GM23338 (cell line): ENCODE data around the gene MOGAT1. TPM values are rescaled to one million over a fixed set of nuclear protein-coding genes. Genes with fewer than 3 reads are reported as not detected.
A peak's percentile ranks its signal among the peaks of the same experiment; 100 is the strongest.

Experiments
- ATAC-seq: fragments of 200-7000 bp; cut with Tn5 transposase; 3 replicates; pipeline ENCODE4 v1.9.1; 2020
- DNase-seq: peaks from one replicate; pipeline ENCODE4 v3.0.0-alpha.2; 2015; ENCODE audit warnings: low spot score
- H2AFZ ChIP-seq: fragments of 200-600 bp; sonication (generic); 2 replicates; pipeline ENCODE4 v1.8.0; 2016; ENCODE audit warnings: antibody characterized with exemption, mild to moderate bottlenecking, moderate library complexity
- H3F3A ChIP-seq: fragments of 200-600 bp; sonication (generic); replicated peaks from 2 replicates; pipeline ENCODE4 v1.8.0; 2017; ENCODE audit warnings: antibody characterized with exemption, mixed run types, low read depth
- H3K27ac ChIP-seq: fragments of 200-600 bp; sonication (generic); 2 replicates; pipeline ENCODE4 v1.6.1; 2016; ENCODE audit warnings: low read depth
- H3K27me3 ChIP-seq: fragments of 200-600 bp; sonication (generic); 2 replicates; pipeline ENCODE4 v1.8.0; 2016; ENCODE audit warnings: mild to moderate bottlenecking, mixed run types, moderate library complexity; ENCODE audit not compliant: insufficient read depth
- H3K36me3 ChIP-seq: fragments of 200-600 bp; sonication (generic); 2 replicates; pipeline ENCODE4 v1.8.0; 2016; ENCODE audit warnings: mild to moderate bottlenecking; ENCODE audit not compliant: insufficient read depth
- H3K4me1 ChIP-seq: fragments of 200-600 bp; sonication (generic); 2 replicates; pipeline ENCODE4 v1.8.0; 2016; ENCODE audit warnings: mild to moderate bottlenecking, moderate library complexity; ENCODE audit not compliant: insufficient read depth
- H3K4me2 ChIP-seq: fragments of 200-600 bp; sonication (generic); 2 replicates; pipeline ENCODE4 v1.7.1; 2017; ENCODE audit warnings: mixed run types
- H3K4me3 ChIP-seq: fragments of 200-600 bp; sonication (generic); 2 replicates; pipeline ENCODE4 v1.6.1; 2016; ENCODE audit warnings: mixed run types
- H3K79me2 ChIP-seq: fragments of 200-600 bp; sonication (generic); replicated peaks from 2 replicates; pipeline ENCODE4 v1.8.0; 2017; ENCODE audit warnings: mild to moderate bottlenecking; ENCODE audit not compliant: insufficient read depth
- H3K9me2 ChIP-seq: fragments of 200-600 bp; sonication (generic); 2 replicates; pipeline ENCODE4 v1.8.0; 2017; ENCODE audit not compliant: insufficient read depth
- H4K20me1 ChIP-seq: fragments of 200-600 bp; sonication (generic); replicated peaks from 2 replicates; pipeline ENCODE4 v1.8.0; 2017; ENCODE audit warnings: mild to moderate bottlenecking; ENCODE audit not compliant: insufficient read depth
- H3K27ac Mint-ChIP-seq: 2 replicates; pipeline ENCODE4 v1.8.0; 2020; ENCODE audit warnings: inconsistent platforms, mild to moderate bottlenecking, moderate library complexity, mixed read lengths
- H3K27me3 Mint-ChIP-seq: 3 replicates; pipeline ENCODE4 v1.8.0; 2022; ENCODE audit warnings: low read depth, mild to moderate bottlenecking, moderate library complexity, mixed read lengths, inconsistent platforms; ENCODE audit not compliant: insufficient read depth, poor library complexity
- H3K36me3 Mint-ChIP-seq: 3 replicates; pipeline ENCODE4 v1.8.0; 2021; ENCODE audit warnings: low read depth, mild to moderate bottlenecking, inconsistent platforms, moderate library complexity, mixed read lengths
- H3K4me1 Mint-ChIP-seq: 3 replicates; pipeline ENCODE4 v1.8.0; 2020; ENCODE audit warnings: mild to moderate bottlenecking, inconsistent platforms, mixed read lengths
- H3K4me3 Mint-ChIP-seq: 3 replicates; pipeline ENCODE4 v1.8.0; 2021; ENCODE audit warnings: moderate library complexity, mild to moderate bottlenecking, inconsistent platforms, mixed read lengths
- H3K9me3 Mint-ChIP-seq: 3 replicates; pipeline ENCODE4 v1.8.0; 2020; ENCODE audit warnings: moderate library complexity, mild to moderate bottlenecking, inconsistent platforms, mixed read lengths
- CTCF ChIP-seq, 2 experiments: fragments of 200-600 bp in 1 of 2; sonication (generic) in 1 of 2; conservative IDR thresholded peaks; 2 replicates each; pipeline versions ENCODE4 v1.5.1 to v1.6.1; 2016 to 2017; ENCODE audit warnings: antibody characterized with exemption in 2 of 2, low read depth in 2 of 2, mild to moderate bottlenecking in 2 of 2, moderate library complexity in 1 of 2
- ETS1 ChIP-seq: IDR thresholded peaks from 2 replicates; pipeline ENCODE4 v1.6.1; 2016; ENCODE audit warnings: antibody characterized with exemption
- EZH2 ChIP-seq: fragments of 200-600 bp; sonication (generic); IDR thresholded peaks from one replicate; pipeline ENCODE4 v1.8.0; 2017; ENCODE audit warnings: antibody characterized with exemption, mild to moderate bottlenecking, low read depth; ENCODE audit not compliant: unreplicated experiment
- EZH2phosphoT487 ChIP-seq: fragments of 200-600 bp; sonication (generic); IDR thresholded peaks from one replicate; pipeline ENCODE4 v1.8.1; 2018; ENCODE audit warnings: antibody characterized with exemption; ENCODE audit not compliant: unreplicated experiment
- NANOG ChIP-seq: IDR thresholded peaks from 2 replicates; pipeline ENCODE4 v1.6.1; 2016; ENCODE audit warnings: antibody characterized with exemption, borderline replicate concordance
- POLR2AphosphoS5 ChIP-seq: IDR thresholded peaks from 2 replicates; pipeline ENCODE4 v1.6.1; 2016; ENCODE audit warnings: antibody characterized with exemption, low read depth
- ZNF114 ChIP-seq: fragments of 250-450 bp; sonication (Bioruptor Pico); IDR thresholded peaks from 2 replicates; pipeline ENCODE4 v1.5.0; 2020; ENCODE audit warnings: mild to moderate bottlenecking, moderate library complexity
- ZNF462 ChIP-seq: fragments of 250-450 bp; sonication (Bioruptor Pico); IDR thresholded peaks from 2 replicates; pipeline ENCODE4 v1.5.0; 2020; ENCODE audit warnings: mild to moderate bottlenecking, moderate library complexity
- long read RNA-seq: library from polyadenylated mRNA; unstranded; transcript quantifications from one replicate; pipeline ENCODE4 v2.0.0, GENCODE V29; 2020; ENCODE audit not compliant: unreplicated experiment
- polyA plus RNA-seq: library from polyadenylated mRNA; unstranded; fragments of >200 nt; fragmentation: Nextera tagmentation; extraction: Ambion mirVana; gene quantifications from 2 replicates; pipeline ENCODE4 v1.2.1, GENCODE V29; 2016
- total RNA-seq: library from RNA; depleted of rRNA; stranded (reverse); fragments of >200 nt; shearing (Covaris generic); gene quantifications from 2 replicates; pipeline ENCODE4 v1.2.3, GENCODE V29; 2014; rRNA removed

The MOGAT1 gene
- 0.89 and 0.94 TPM in 2 replicates for total RNA-seq
- polyA plus RNA-seq = 0.63 and 0.86 TPM in 2 replicates
- long read RNA-seq = 0 reads

GRCh38 chr2:222671259-222672067 is at the start of gene MOGAT1:
Gene MOGAT1, plus strand, starts transcription at chr2:222671658. Its CDS starts 128 bp downstream, at chr2:222671786.
- ATAC-seq (peak; percentile 97), DNase-seq (peak; percentile 91)
- H3K4me3 ChIP-seq = peak within 1 kb of the TSS; percentile 76
- Mint-ChIP-seq H3K4me1 (peaks cover 5% of the 10 kb centered on the region), H3K27me3 (peaks cover 22% of the 10 kb centered on the region), H3K4me3 (peak within 1 kb of the TSS; percentile 77), H3K36me3 (no peaks in the 10 kb centered on the region), H3K9me3 (no peaks in the 10 kb centered on the region; the same call in 2 of the 3 replicates), H3K27ac (no peak within 1 kb of the TSS)
- H3K4me1 ChIP-seq = peaks cover 9% of the 10 kb centered on the region; the same call in 1 of the 2 replicates
- no peaks in the 10 kb centered on the region for H4K20me1 ChIP-seq
- no peaks in the 10 kb centered on the region for H3K36me3 ChIP-seq
- no peak for TF ChIP-seq NANOG
- TF ChIP-seq ZNF114 (CRISPR knock-in tag) = no peak
- TF ChIP-seq CTCF (conservative IDR thresholded peaks at IDR 0.05; ENCODE audit: low read depth in 2 of 2) = peak in 1 of 2 experiments; percentile 30; a peak in 2 of 4 replicates
- TF ChIP-seq ETS1 = no peak
- peak; percentile 77 for TF ChIP-seq POLR2AphosphoS5
- no peak for TF ChIP-seq EZH2phosphoT487
- TF ChIP-seq ZNF462 (CRISPR knock-in tag) = peak; percentile 66; the same call in 1 of the 2 replicates
- TF ChIP-seq EZH2 = no peak
- 0 out of 2 replicates have a peak, but pooled peaks cover 3% of the 10 kb centered on the region for H3F3A ChIP-seq
- no peak within 1 kb of the TSS for H3K27ac ChIP-seq
- peaks cover 39% of the 10 kb centered on the region for H3K27me3 ChIP-seq
- H2AFZ ChIP-seq = peak within 1 kb of the TSS; percentile 95
- no peaks in the 10 kb centered on the region for H3K9me2 ChIP-seq
- H3K4me2 ChIP-seq = peak within 1 kb of the TSS; percentile 94
- H3K79me2 ChIP-seq = no peaks in the 10 kb centered on the region
